ENCODE measurements around the gene BACE1-AS.
"Not testable (repeated sequence)": the region's sequence is repeated elsewhere in the genome, so short reads cannot be mapped to it uniquely, and the experiment has no call there.

The BACE1-AS gene

GRCh38 chr11:117290809-117291396 is at the start of gene BACE1-AS:
Gene BACE1-AS (plus strand): TSS chr11:117291346.
- no peak for DNase-seq

GRCh38 chr11:117248341-117248740 is 42.8 kb upstream of the BACE1-AS start:
- DNase-seq: no peak

GRCh38 chr11:117249571-117249970 is 41.6 kb upstream of the BACE1-AS start:
- peak; percentile 9 for DNase-seq

- DNase-seq: peak; percentile 13
Measured at GRCh38 chr11:117251506-117251905, 39.6 kb upstream of the BACE1-AS start.

- DNase-seq: peak; percentile 35
Measured at GRCh38 chr11:117255966-117256365, 35.2 kb upstream of the BACE1-AS start.

GRCh38 chr11:117256573-117256972 is 34.6 kb upstream of the BACE1-AS start:
- DNase-seq: no peak

GRCh38 chr11:117258576-117258975 is 32.6 kb upstream of the BACE1-AS start:
- no peak for DNase-seq

- DNase-seq: no peak
Measured at GRCh38 chr11:117259417-117259816, 31.7 kb upstream of the BACE1-AS start.

GRCh38 chr11:117264624-117265323 is 26.4 kb upstream of the BACE1-AS start:
- peak; percentile 66 for DNase-seq

- no peak for DNase-seq
Measured at GRCh38 chr11:117265745-117266144, 25.4 kb upstream of the BACE1-AS start.

- no peak for DNase-seq
Measured at GRCh38 chr11:117269856-117270255, 21.3 kb upstream of the BACE1-AS start.

GRCh38 chr11:117271208-117271607 is 19.9 kb upstream of the BACE1-AS start:
- no peak for DNase-seq

GRCh38 chr11:117272175-117272574 is 19.0 kb upstream of the BACE1-AS start:
- not testable (repeated sequence) for DNase-seq

- DNase-seq: peak; percentile 15
Measured at GRCh38 chr11:117273550-117274289, 17.4 kb upstream of the BACE1-AS start.

- DNase-seq: no peak
Measured at GRCh38 chr11:117278347-117278746, 12.8 kb upstream of the BACE1-AS start.

GRCh38 chr11:117279711-117280376 is 11.3 kb upstream of the BACE1-AS start:
- no peak for DNase-seq

- DNase-seq: no peak
Measured at GRCh38 chr11:117281159-117281558, 10.0 kb upstream of the BACE1-AS start.

GRCh38 chr11:117281869-117282268 is 9.3 kb upstream of the BACE1-AS start:
- DNase-seq: no peak

- DNase-seq: no peak
Measured at GRCh38 chr11:117282956-117283355, 8.2 kb upstream of the BACE1-AS start.

GRCh38 chr11:117284053-117284452 is 7.1 kb upstream of the BACE1-AS start:
- peak; percentile 86 for DNase-seq

- no peak for DNase-seq
Measured at GRCh38 chr11:117286588-117286987, 4.6 kb upstream of the BACE1-AS start.

GRCh38 chr11:117287668-117288067 is 3.5 kb upstream of the BACE1-AS start:
- no peak for DNase-seq

- DNase-seq: no peak
Measured at GRCh38 chr11:117289795-117290194, 1.4 kb upstream of the BACE1-AS start.
